ENCODE data around the gene CEP295NL. TPM values are rescaled to one million over a fixed set of nuclear protein-coding genes. Genes with fewer than 3 reads are reported as not detected.

CEP295NL gene
- total and polyA plus RNA-seq, 10 donors = 0.03 to 19.3 (median 9.0) TPM

- Histone ChIP-seq H3K36me3 (peaks cover 0 to 49% (median 1%) of the 10 kb centered on the region in 6 donors), H3K27me3 (replicated peaks in 1 of 7) (no peaks in the 10 kb centered on the region), H3K4me3 (no peak overlapping the region), H3K27ac (peak overlapping the region in 6 of 8 donors; percentile 48 to 74 (median 66)), H3K9me3 (no peaks in the 10 kb centered on the region), H3K4me1 (peaks cover 15 to 90% (median 67%) of the 10 kb centered on the region in 6 donors)
- 66 to 85% (median 79%) methylated on average over 14 to 20 of the region's 20 CpGs for WGBS, 5 donors
- DNase-seq = no peak
- intact Hi-C loops (cut with DNase I; ENCODE audit: low total_unique reads) = no loop called here
- no peak for TF ChIP-seq POLR2A (IDR thresholded peaks at IDR 0.05)
- TF ChIP-seq POLR2AphosphoS5 (IDR thresholded peaks at IDR 0.05) = peak in 2 of 3 donors; percentile 18 to 30
- no peak for TF ChIP-seq CTCF (IDR thresholded peaks at IDR 0.05 in 8 of 11, conservative IDR thresholded peaks at IDR 0.05 in 3 of 11)
Observed at GRCh38 chr17:78896091-78896833, 6.7 kb downstream of the CEP295NL start.

- peaks cover 0 to 45% (median 0%) of the 10 kb centered on the region in 6 donors for H3K36me3 ChIP-seq
- no peak for DNase-seq
- peaks cover 21 to 99% (median 76%) of the 10 kb centered on the region in 6 donors for H3K4me1 ChIP-seq
- intact Hi-C loops (cut with DNase I; ENCODE audit: low total_unique reads) = no loop called here
- no peak overlapping the region for H3K4me3 ChIP-seq
- TF ChIP-seq CTCF (IDR thresholded peaks at IDR 0.05 in 8 of 11, conservative IDR thresholded peaks at IDR 0.05 in 3 of 11) = no peak
- TF ChIP-seq POLR2AphosphoS5 (IDR thresholded peaks at IDR 0.05) = peak in 1 of 3 donors; percentile 46
- TF ChIP-seq POLR2A (IDR thresholded peaks at IDR 0.05) = no peak
- H3K9me3 ChIP-seq = no peaks in the 10 kb centered on the region
- H3K27me3 ChIP-seq (replicated peaks in 1 of 7) = no peaks in the 10 kb centered on the region
- WGBS, 5 donors = 46 to 73% (median 61%) methylated on average over 5 of the region's 5 CpGs
- peak overlapping the region in 7 of 8 donors; percentile 40 to 74 (median 63) for H3K27ac ChIP-seq
Observed at GRCh38 chr17:78895322-78895721, 7.7 kb downstream of the CEP295NL start.

GRCh38 chr17:78893684-78894083 lies 9.3 kb downstream of the CEP295NL start:
- no peak for TF ChIP-seq CTCF (IDR thresholded peaks at IDR 0.05 in 8 of 11, conservative IDR thresholded peaks at IDR 0.05 in 3 of 11)
- TF ChIP-seq POLR2AphosphoS5 (IDR thresholded peaks at IDR 0.05) = no peak
- TF ChIP-seq POLR2A (IDR thresholded peaks at IDR 0.05) = no peak
- Histone ChIP-seq H3K4me3 (no peak overlapping the region), H3K9me3 (no peaks in the 10 kb centered on the region), H3K36me3 (peaks cover 0 to 35% (median 0%) of the 10 kb centered on the region in 6 donors), H3K27ac (peak overlapping the region in 3 of 8 donors; percentile 44 to 69 (median 59)), H3K27me3 (replicated peaks in 1 of 7) (no peaks in the 10 kb centered on the region), H3K4me1 (peaks cover 24 to 100% (median 89%) of the 10 kb centered on the region in 6 donors)
- no peak for DNase-seq
- intact Hi-C loops (cut with DNase I; ENCODE audit: low total_unique reads) = no loop called here
- 38 to 58% (median 49%) methylated on average over 4 of the region's 4 CpGs for WGBS, 5 donors

- Histone ChIP-seq H3K36me3 (peaks cover 0 to 28% (median 0%) of the 10 kb centered on the region in 6 donors), H3K4me3 (no peak overlapping the region), H3K9me3 (no peaks in the 10 kb centered on the region), H3K27me3 (replicated peaks in 1 of 7) (no peaks in the 10 kb centered on the region), H3K4me1 (peaks cover 24 to 100% (median 89%) of the 10 kb centered on the region in 6 donors), H3K27ac (peak overlapping the region in 7 of 8 donors; percentile 76 to 95 (median 90))
- intact Hi-C loops (cut with DNase I; ENCODE audit: low total_unique reads) = no loop called here
- 48 to 64% (median 54%) methylated on average over 6 of the region's 6 CpGs for WGBS, 5 donors
- TF ChIP-seq POLR2AphosphoS5 (IDR thresholded peaks at IDR 0.05) (peak in 2 of 3 donors; percentile 21 to 24), POLR2A (IDR thresholded peaks at IDR 0.05) (no peak)
- DNase-seq = no peak
Observed at GRCh38 chr17:78892936-78893379, 10.0 kb downstream of the CEP295NL start.

Measured in spleen (tissue), 11 donors.